ENCODE results near the gene SCAMP5.

GRCh38 chr15:74960286-74960685, 35.1 kb upstream of the SCAMP5 start:
- TF ChIP-seq POLR2A (IDR thresholded peaks at IDR 0.05) = no peak
- TF ChIP-seq, protein P1, sequence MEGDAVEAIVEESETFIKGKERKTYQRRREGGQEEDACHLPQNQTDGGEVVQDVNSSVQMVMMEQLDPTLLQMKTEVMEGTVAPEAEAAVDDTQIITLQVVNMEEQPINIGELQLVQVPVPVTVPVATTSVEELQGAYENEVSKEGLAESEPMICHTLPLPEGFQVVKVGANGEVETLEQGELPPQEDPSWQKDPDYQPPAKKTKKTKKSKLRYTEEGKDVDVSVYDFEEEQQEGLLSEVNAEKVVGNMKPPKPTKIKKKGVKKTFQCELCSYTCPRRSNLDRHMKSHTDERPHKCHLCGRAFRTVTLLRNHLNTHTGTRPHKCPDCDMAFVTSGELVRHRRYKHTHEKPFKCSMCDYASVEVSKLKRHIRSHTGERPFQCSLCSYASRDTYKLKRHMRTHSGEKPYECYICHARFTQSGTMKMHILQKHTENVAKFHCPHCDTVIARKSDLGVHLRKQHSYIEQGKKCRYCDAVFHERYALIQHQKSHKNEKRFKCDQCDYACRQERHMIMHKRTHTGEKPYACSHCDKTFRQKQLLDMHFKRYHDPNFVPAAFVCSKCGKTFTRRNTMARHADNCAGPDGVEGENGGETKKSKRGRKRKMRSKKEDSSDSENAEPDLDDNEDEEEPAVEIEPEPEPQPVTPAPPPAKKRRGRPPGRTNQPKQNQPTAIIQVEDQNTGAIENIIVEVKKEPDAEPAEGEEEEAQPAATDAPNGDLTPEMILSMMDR (IDR thresholded peaks at IDR 0.05) = no peak
- TF ChIP-seq EP300 (IDR thresholded peaks at IDR 0.05; ENCODE audit: low read depth) = no peak
